Gastrocnemius medialis (tissue), 4 donors: ENCODE results near the gene PAPPA2. TPM values are rescaled to one million over a fixed set of nuclear protein-coding genes. Genes with fewer than 3 reads are reported as not detected.
"Not testable (repeated sequence)": the region's sequence is repeated elsewhere in the genome, so short reads cannot be mapped to it uniquely, and the experiment has no call there.

Source experiments
- ATAC-seq, 2 donors: fragments of 150-250 bp; one replicate each; pipeline ENCODE4 v1.9.1; 2016
- DNase-seq, 2 donors: peaks; one replicate each; pipeline ENCODE4 v3.0.0-alpha.2; 2019
- H3K27ac ChIP-seq, 4 donors: fragments of 200-600 bp; sonication (generic); 1 replicate in 1 of 4; 2 replicates in 3 of 4; pipeline ENCODE4 v1.5.1; 2016 to 2018; ENCODE audit warnings: mild to moderate bottlenecking in 2 of 4, moderate library complexity in 1 of 4
- H3K27me3 ChIP-seq, 3 donors: fragments of 200-600 bp; sonication (generic) in 2 of 3; 1 replicate in 1 of 3; 2 replicates in 2 of 3; pipeline versions ENCODE4 v1.5.1 to v1.6.0; 2016 to 2019; ENCODE audit warnings: mild to moderate bottlenecking in 1 of 3, moderate library complexity in 1 of 3
- H3K36me3 ChIP-seq, 2 donors: fragments of 200-600 bp; sonication (generic) in 1 of 2; one replicate each; pipeline ENCODE4 v1.5.1; 2017 to 2018
- H3K4me1 ChIP-seq, 2 donors: fragments of 200-600 bp; sonication (generic) in 1 of 2; one replicate each; pipeline ENCODE4 v1.5.1; 2016 to 2017; ENCODE audit warnings: mild to moderate bottlenecking in 2 of 2
- H3K4me3 ChIP-seq, 4 donors: fragments of 200-600 bp; sonication (generic) in 3 of 4; 1 replicate in 1 of 4; 2 replicates in 3 of 4; pipeline ENCODE4 v1.5.1; 2016 to 2019; ENCODE audit warnings: mild to moderate bottlenecking in 2 of 4
- H3K9me3 ChIP-seq, 3 donors: fragments of 200-600 bp; sonication (generic) in 2 of 3; 1 replicate in 1 of 3; 2 replicates in 2 of 3; pipeline ENCODE4 v1.5.1; 2016 to 2019
- CTCF ChIP-seq, 5 experiments: fragments of 450-650 bp in 3 of 5; fragments of 200-600 bp in 2 of 5; sonication (generic) in 2 of 5; IDR thresholded peaks in 4 of 5; conservative IDR thresholded peaks in 1 of 5; 1 replicate in 4 of 5; 2 replicates in 1 of 5; pipeline ENCODE4 v1.5.1; 2016 to 2019; ENCODE audit warnings: antibody characterized with exemption in 5 of 5, mild to moderate bottlenecking in 3 of 5, moderate library complexity in 3 of 5
- POLR2A ChIP-seq, 2 donors: fragments of 450-650 bp; IDR thresholded peaks; one replicate each; pipeline ENCODE4 v1.6.1; 2017; ENCODE audit warnings: antibody characterized with exemption in 2 of 2, mild to moderate bottlenecking in 2 of 2, moderate library complexity in 2 of 2
- in situ Hi-C, 4 donors: fragments of 200-750 bp; cut with MboI; loops; one replicate each; pipeline versions ENCODE4 v1.15.0 to v1.8.0; 2017; ENCODE audit warnings: low sequenced_read_pairs in 4 of 4
- intact Hi-C: fragments of 100-400 bp; cut with DNase I; formaldehyde crosslinking; loops from one replicate; pipeline ENCODE4 v1.15.1; 2023; ENCODE audit warnings: low total_unique reads
- total RNA-seq, 4 donors: library from RNA; depleted of rRNA; stranded (reverse); fragments of >200 nt; gene quantifications; one replicate each; pipeline versions ENCODE4 v1.1.0 to v1.2.3, GENCODE V29; 2016

The PAPPA2 gene
- total RNA-seq, 4 donors from 2014 or later, result 0.11 TPM; not detected in 3

DNA sequence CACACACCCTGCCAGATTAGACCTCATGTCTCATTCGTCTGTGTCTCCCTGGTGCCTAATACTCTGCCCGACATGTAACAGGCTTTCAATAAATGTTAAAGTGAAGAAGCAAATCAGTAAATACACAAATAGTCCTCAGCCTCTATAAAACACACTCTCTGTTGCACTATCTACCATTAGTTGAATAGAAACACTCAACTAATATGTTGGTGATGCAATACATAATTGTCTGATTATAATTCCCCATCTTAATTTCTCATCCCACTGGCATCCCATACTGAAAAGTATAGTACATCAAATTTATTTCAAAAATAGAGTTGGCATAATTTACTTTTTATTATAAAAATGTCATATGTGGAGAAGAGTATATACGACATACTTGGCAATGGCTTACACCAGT is 162.4 kb downstream of the PAPPA2 start:
- TF ChIP-seq CTCF (IDR thresholded peaks at IDR 0.05 in 4 of 5, conservative IDR thresholded peaks at IDR 0.05 in 1 of 5) (no peak), POLR2A (IDR thresholded peaks at IDR 0.05) (no peak)
- Histone ChIP-seq H3K36me3 (no peaks in the 10 kb centered on the region), H3K27ac (no peak overlapping the region), H3K4me3 (no peak overlapping the region), H3K27me3 (no peaks in the 10 kb centered on the region), H3K9me3 (no peaks in the 10 kb centered on the region), H3K4me1 (no peaks in the 10 kb centered on the region)
- intact Hi-C loops (no loop called here), in situ Hi-C loops (no loop called here)
- DNase-seq (no peak), ATAC-seq (no peak)

DNA sequence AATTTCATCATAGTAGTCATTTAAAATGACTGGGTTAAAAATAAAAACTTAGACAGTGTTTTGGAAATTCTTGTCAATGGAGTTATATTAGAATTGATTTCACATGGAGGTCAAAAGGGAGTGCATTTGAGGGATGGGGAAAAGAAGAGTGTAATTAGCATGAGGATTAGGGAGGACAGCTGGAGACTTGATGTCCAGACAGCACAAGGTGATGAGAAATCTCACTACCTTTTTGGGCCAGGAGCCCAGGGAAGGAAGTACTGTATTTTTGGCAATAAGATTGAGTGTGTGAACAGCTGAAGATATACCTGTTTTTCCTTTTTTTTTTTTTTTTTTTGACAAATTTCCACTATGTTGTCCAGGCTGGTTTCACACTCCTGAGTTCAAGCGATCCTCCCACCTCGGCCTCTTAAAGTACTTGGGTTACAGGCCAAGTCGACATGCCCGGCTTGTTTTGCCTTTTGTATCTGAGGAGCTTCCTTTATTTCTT is 163.6 kb downstream of the PAPPA2 start:
- in situ Hi-C loops, result no loop called here
- H3K9me3 ChIP-seq, result no peaks in the 10 kb centered on the region
- H3K27me3 ChIP-seq, result no peaks in the 10 kb centered on the region
- no peak overlapping the region for H3K27ac ChIP-seq
- no peak overlapping the region for H3K4me3 ChIP-seq
- intact Hi-C loops, result no loop called here
- TF ChIP-seq POLR2A (IDR thresholded peaks at IDR 0.05) (no peak), CTCF (IDR thresholded peaks at IDR 0.05 in 4 of 5, conservative IDR thresholded peaks at IDR 0.05 in 1 of 5) (no peak)
- H3K4me1 ChIP-seq, result no peaks in the 10 kb centered on the region
- ATAC-seq (no peak), DNase-seq (no peak)
- no peaks in the 10 kb centered on the region for H3K36me3 ChIP-seq

- H3K27me3 ChIP-seq, result no peaks in the 10 kb centered on the region
- in situ Hi-C loops, result no loop called here
- H3K9me3 ChIP-seq, result no peaks in the 10 kb centered on the region
- ATAC-seq (no peak), DNase-seq (no peak)
- intact Hi-C loops, result no loop called here
- TF ChIP-seq CTCF (IDR thresholded peaks at IDR 0.05 in 4 of 5, conservative IDR thresholded peaks at IDR 0.05 in 1 of 5), result no peak
- no peak for TF ChIP-seq POLR2A (IDR thresholded peaks at IDR 0.05)
- no peaks in the 10 kb centered on the region for H3K4me1 ChIP-seq
- H3K4me3 ChIP-seq, result no peak overlapping the region
- no peaks in the 10 kb centered on the region for H3K36me3 ChIP-seq
- H3K27ac ChIP-seq, result no peak overlapping the region
These were observed 165.8 kb downstream of the PAPPA2 start for GRCh38 chr1:176628775-176629174.

DNA sequence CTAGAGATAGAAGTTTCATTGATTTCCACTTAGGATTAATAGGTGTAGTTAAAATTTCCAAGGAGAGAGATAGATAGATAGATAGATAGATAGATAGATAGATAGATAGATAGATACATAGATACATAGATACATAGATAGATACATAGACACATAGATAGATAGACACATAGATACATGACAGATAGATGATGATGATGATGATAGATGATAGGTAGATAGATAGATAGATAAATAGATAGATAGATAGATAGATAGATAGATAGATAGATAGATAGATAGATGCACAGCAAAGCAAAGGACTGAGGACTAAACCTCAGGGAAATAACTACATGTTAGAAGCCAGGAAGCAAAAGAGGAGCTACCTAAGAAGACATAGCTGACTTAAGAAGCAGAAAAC is 171.8 kb downstream of the PAPPA2 start:
- H3K4me3 ChIP-seq, ATAC-seq, H3K36me3 ChIP-seq, intact Hi-C loops, H3K9me3 ChIP-seq, H3K27me3 ChIP-seq, in situ Hi-C loops, H3K27ac ChIP-seq, H3K4me1 ChIP-seq, DNase-seq: not testable (repeated sequence)

- H3K4me1 ChIP-seq, result no peaks in the 10 kb centered on the region
- no peak overlapping the region for H3K4me3 ChIP-seq
- in situ Hi-C loops (no loop called here), intact Hi-C loops (no loop called here)
- TF ChIP-seq POLR2A (IDR thresholded peaks at IDR 0.05) (no peak), CTCF (IDR thresholded peaks at IDR 0.05 in 4 of 5, conservative IDR thresholded peaks at IDR 0.05 in 1 of 5) (no peak)
- H3K36me3 ChIP-seq, result no peaks in the 10 kb centered on the region
- H3K27ac ChIP-seq, result no peak overlapping the region
- ATAC-seq, result no peak
- no peaks in the 10 kb centered on the region for H3K27me3 ChIP-seq
- H3K9me3 ChIP-seq, result no peaks in the 10 kb centered on the region
- DNase-seq, result no peak
These were observed 175.9 kb downstream of the PAPPA2 start for GRCh38 chr1:176638713-176639526.
